Tongue (tissue), 2 donors: ENCODE measurements around the gene GUCY1A2. TPM values are rescaled to one million over a fixed set of nuclear protein-coding genes. Genes with fewer than 3 reads are reported as not detected.
"Not testable (repeated sequence)": the region's sequence is repeated elsewhere in the genome, so short reads cannot be mapped to it uniquely, and the experiment has no call there.

Source experiments
- DNase-seq: peaks from one replicate; pipeline ENCODE4 v3.0.0-alpha.2; 2015
- total RNA-seq: library from RNA; depleted of rRNA; stranded (reverse); fragments of >200 nt; gene quantifications from one replicate; pipeline ENCODE4 v1.2.3, GENCODE V29; 2014

The GUCY1A2 gene
- total RNA-seq: 25.6 TPM

GRCh38 chr11:107018219-107018901 is at the start of gene GUCY1A2:
Gene GUCY1A2, minus strand, starts transcription at chr11:107018476. Its CDS starts 421 bp downstream, at chr11:107018055.
- DNase-seq: peak; percentile 48

- DNase-seq: no peak
Observed at GRCh38 chr11:107054391-107054790, 36.1 kb upstream of the GUCY1A2 start.

- DNase-seq: not testable (repeated sequence)
Observed at GRCh38 chr11:107051332-107051731, 33.1 kb upstream of the GUCY1A2 start.

GRCh38 chr11:107050899-107051298 is 32.6 kb upstream of the GUCY1A2 start:
- DNase-seq: not testable (repeated sequence)

GRCh38 chr11:107050121-107050520 is 31.8 kb upstream of the GUCY1A2 start:
- no peak for DNase-seq

GRCh38 chr11:107044503-107044902 is 26.2 kb upstream of the GUCY1A2 start:
- no peak for DNase-seq

- DNase-seq: no peak
Observed at GRCh38 chr11:107043242-107044006, 25.1 kb upstream of the GUCY1A2 start.

GRCh38 chr11:107042748-107043147 is 24.5 kb upstream of the GUCY1A2 start:
- DNase-seq: no peak

GRCh38 chr11:107041088-107041444 is 22.8 kb upstream of the GUCY1A2 start:
- DNase-seq: no peak

GRCh38 chr11:107040433-107041087 is 22.3 kb upstream of the GUCY1A2 start:
- DNase-seq: no peak

GRCh38 chr11:107025673-107026072 is 7.4 kb upstream of the GUCY1A2 start:
- DNase-seq: no peak

GRCh38 chr11:107020594-107020993 is 2.3 kb upstream of the GUCY1A2 start:
- no peak for DNase-seq

GRCh38 chr11:107018902-107019493 is 722 bp upstream of the GUCY1A2 start:
- DNase-seq: peak; percentile 90

GRCh38 chr11:107017433-107018218 is 650 bp downstream of the GUCY1A2 start:
- peak; percentile 78 for DNase-seq

GRCh38 chr11:107017104-107017432 is 1.2 kb downstream of the GUCY1A2 start:
- DNase-seq: no peak

GRCh38 chr11:107014871-107015270 is 3.4 kb downstream of the GUCY1A2 start:
- no peak for DNase-seq

- no peak for DNase-seq
Observed at GRCh38 chr11:107011977-107012376, 6.3 kb downstream of the GUCY1A2 start.

- no peak for DNase-seq
Observed at GRCh38 chr11:107009190-107009589, 9.1 kb downstream of the GUCY1A2 start.

- DNase-seq: no peak
Observed at GRCh38 chr11:107006076-107006833, 12.0 kb downstream of the GUCY1A2 start.

- no peak for DNase-seq
Observed at GRCh38 chr11:106999196-106999595, 19.1 kb downstream of the GUCY1A2 start.

- DNase-seq: no peak
Observed at GRCh38 chr11:106998916-106999188, 19.4 kb downstream of the GUCY1A2 start.
